Activated CD4-positive, alpha-beta T cell treated with anti-CD3 and anti-CD28 coated beads, Interleukin-2, amount 10 ng/mL, durations not matched to agents 24 days and 14 days (primary cell): ENCODE results near the gene SPTSSA. TPM values are rescaled to one million over a fixed set of nuclear protein-coding genes. Genes with fewer than 3 reads are reported as not detected.

Experiments used
- DNase-seq: peaks from one replicate; pipeline ENCODE4 v3.0.0; 2022
- H3K27ac Mint-ChIP-seq: one replicate; pipeline ENCODE4 v1.8.0; 2022; ENCODE audit warnings: mild to moderate bottlenecking, mixed read lengths
- H3K27me3 Mint-ChIP-seq: one replicate; pipeline ENCODE4 v1.8.0; 2022; ENCODE audit warnings: mixed read lengths
- H3K36me3 Mint-ChIP-seq: one replicate; pipeline ENCODE4 v1.8.0; 2022; ENCODE audit warnings: low read depth, mild to moderate bottlenecking, mixed read lengths
- H3K4me1 Mint-ChIP-seq: one replicate; pipeline ENCODE4 v1.8.0; 2021; ENCODE audit warnings: mixed read lengths
- H3K4me3 Mint-ChIP-seq: one replicate; pipeline ENCODE4 v1.8.0; 2022; ENCODE audit warnings: mild to moderate bottlenecking, moderate library complexity, mixed read lengths
- H3K9me3 Mint-ChIP-seq: one replicate; pipeline ENCODE4 v1.8.0; 2021; ENCODE audit warnings: mixed read lengths
- intact Hi-C: fragments of 100-400 bp; cut with micrococcal nuclease; formaldehyde crosslinking; loops from one replicate; pipeline ENCODE4 v1.15.1; 2023
- total RNA-seq: library from RNA; stranded (reverse); gene quantifications from 2 replicates; pipeline ENCODE4 v1.2.3, GENCODE V29; 2022

The SPTSSA gene
- total RNA-seq, 1 donor from 2014 or later: 21.2 TPM

GRCh38 chr14:34460841-34461240 lies 1.2 kb downstream of the SPTSSA start:
- Mint-ChIP-seq H3K9me3 (no peaks in the 10 kb centered on the region), H3K36me3 (peaks cover 13% of the 10 kb centered on the region), H3K27ac (peak overlapping the region; percentile 84), H3K27me3 (no peaks in the 10 kb centered on the region), H3K4me1 (peaks cover 19% of the 10 kb centered on the region), H3K4me3 (peak overlapping the region; percentile 92)
- no peak for DNase-seq
- intact Hi-C loops: loop anchor here (5.0 to 10.0 kb wide), 3 partner anchors 76 to 954 kb away; partner anchors contain the start of gene EAPP

DNA sequence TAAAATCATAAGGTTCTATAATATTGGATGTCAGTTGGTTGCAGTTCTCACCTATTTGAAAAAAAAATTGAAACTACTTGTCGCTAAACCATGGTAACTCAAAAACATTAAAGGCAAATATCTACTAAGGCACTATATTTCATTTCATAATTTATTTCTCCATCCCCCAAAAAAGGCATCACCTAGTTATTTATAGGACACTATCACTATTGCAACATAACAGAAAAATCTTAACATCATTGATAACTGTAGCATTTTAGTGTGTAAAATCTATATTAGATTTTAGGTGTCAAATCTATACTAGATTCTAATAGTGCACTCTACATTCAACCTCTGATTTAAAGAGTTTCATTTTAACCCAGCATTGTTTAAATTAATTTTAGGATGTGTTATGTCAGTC lies 1.7 kb downstream of the SPTSSA start:
- Mint-ChIP-seq H3K4me3 (peak overlapping the region; percentile 92), H3K4me1 (peaks cover 19% of the 10 kb centered on the region), H3K27ac (no peak overlapping the region), H3K36me3 (peaks cover 13% of the 10 kb centered on the region), H3K9me3 (no peaks in the 10 kb centered on the region), H3K27me3 (no peaks in the 10 kb centered on the region)
- intact Hi-C loops: loop anchor here (5.0 to 10.0 kb wide), 3 partner anchors 77 to 955 kb away; partner anchors contain the start of gene EAPP
- no peak for DNase-seq

GRCh38 chr14:34457186-34457585 lies 4.9 kb downstream of the SPTSSA start:
- intact Hi-C loops: no loop called here
- H3K9me3 Mint-ChIP-seq: no peaks in the 10 kb centered on the region
- no peak overlapping the region for H3K4me3 Mint-ChIP-seq
- peaks cover 17% of the 10 kb centered on the region for H3K4me1 Mint-ChIP-seq
- H3K36me3 Mint-ChIP-seq: peaks cover 20% of the 10 kb centered on the region
- H3K27me3 Mint-ChIP-seq: no peaks in the 10 kb centered on the region
- no peak for DNase-seq
- no peak overlapping the region for H3K27ac Mint-ChIP-seq

DNA sequence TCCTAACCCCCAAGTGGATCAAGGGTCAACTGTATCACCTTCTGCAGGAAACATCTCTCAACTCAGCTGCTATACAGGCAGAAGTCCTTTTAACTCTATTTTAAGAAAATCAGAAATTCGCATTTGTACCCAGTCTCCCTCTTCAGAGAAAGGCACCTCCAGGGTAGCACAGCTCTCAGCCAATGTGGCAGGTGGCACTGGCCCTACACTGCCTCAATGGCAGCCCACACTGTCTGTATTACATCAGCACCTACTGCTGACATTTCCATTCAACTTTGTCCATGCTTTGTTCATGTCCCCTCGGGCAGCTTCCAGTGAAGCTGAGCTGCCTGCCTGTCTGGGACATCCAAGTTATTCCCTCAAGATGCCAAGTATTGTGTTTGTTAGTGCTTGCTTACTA lies 8.8 kb downstream of the SPTSSA start:
- intact Hi-C loops: no loop called here
- Mint-ChIP-seq H3K9me3 (no peaks in the 10 kb centered on the region), H3K4me1 (peaks cover 3% of the 10 kb centered on the region), H3K36me3 (peaks cover 25% of the 10 kb centered on the region), H3K27me3 (no peaks in the 10 kb centered on the region), H3K27ac (no peak overlapping the region), H3K4me3 (no peak overlapping the region)
- no peak for DNase-seq

- DNase-seq: no peak
- no peaks in the 10 kb centered on the region for H3K9me3 Mint-ChIP-seq
- no peaks in the 10 kb centered on the region for H3K27me3 Mint-ChIP-seq
- H3K36me3 Mint-ChIP-seq: peaks cover 29% of the 10 kb centered on the region
- intact Hi-C loops: no loop called here
- peaks cover 3% of the 10 kb centered on the region for H3K4me1 Mint-ChIP-seq
- no peak overlapping the region for H3K27ac Mint-ChIP-seq
- no peak overlapping the region for H3K4me3 Mint-ChIP-seq
Measured at GRCh38 chr14:34452258-34452822, 9.7 kb downstream of the SPTSSA start.

DNA sequence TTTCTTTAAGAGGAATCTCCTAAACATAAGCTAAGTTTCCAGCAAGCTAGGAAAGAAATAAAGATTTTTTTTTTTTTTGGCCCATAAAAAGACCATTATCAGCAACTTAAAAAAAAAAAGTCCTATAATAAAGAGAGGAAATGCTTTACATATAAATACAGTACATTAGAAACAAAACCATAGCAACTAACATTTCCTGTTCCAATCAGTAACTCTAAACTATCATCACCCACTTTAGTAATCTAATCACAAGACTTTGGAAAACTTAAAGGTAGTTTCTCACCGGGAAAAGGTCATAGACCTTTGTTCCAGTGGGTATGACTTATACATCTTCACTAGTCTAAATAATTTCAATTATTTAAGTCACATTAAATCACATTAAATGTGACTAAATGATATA lies 11.1 kb downstream of the SPTSSA start:
- peaks cover 27% of the 10 kb centered on the region for H3K36me3 Mint-ChIP-seq
- no peak overlapping the region for H3K4me3 Mint-ChIP-seq
- intact Hi-C loops: no loop called here
- no peaks in the 10 kb centered on the region for H3K9me3 Mint-ChIP-seq
- H3K27ac Mint-ChIP-seq: no peak overlapping the region
- H3K4me1 Mint-ChIP-seq: peaks cover 3% of the 10 kb centered on the region
- no peak for DNase-seq
- no peaks in the 10 kb centered on the region for H3K27me3 Mint-ChIP-seq

DNA sequence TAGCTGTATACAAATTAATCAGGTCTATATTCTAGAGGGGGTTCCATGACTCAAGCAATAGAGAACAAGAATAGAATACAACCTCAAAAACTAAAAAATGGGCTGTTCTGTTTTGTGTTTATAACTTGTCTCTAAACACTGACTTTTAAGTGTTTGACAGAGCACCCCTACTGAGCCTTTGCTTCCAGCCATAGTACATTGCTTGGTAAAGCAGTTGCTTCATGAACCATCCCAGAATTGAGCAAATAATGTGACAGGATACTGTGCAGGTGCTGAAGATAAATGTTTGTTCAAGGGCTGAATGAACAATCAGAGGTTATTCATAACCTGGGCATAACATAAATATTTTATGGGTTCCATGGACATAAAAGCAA lies 11.5 kb downstream of the SPTSSA start:
- H3K36me3 Mint-ChIP-seq: peaks cover 25% of the 10 kb centered on the region
- H3K4me3 Mint-ChIP-seq: no peak overlapping the region
- no peak for DNase-seq
- H3K4me1 Mint-ChIP-seq: peaks cover 3% of the 10 kb centered on the region
- intact Hi-C loops: no loop called here
- no peaks in the 10 kb centered on the region for H3K9me3 Mint-ChIP-seq
- H3K27me3 Mint-ChIP-seq: no peaks in the 10 kb centered on the region
- H3K27ac Mint-ChIP-seq: no peak overlapping the region

DNA sequence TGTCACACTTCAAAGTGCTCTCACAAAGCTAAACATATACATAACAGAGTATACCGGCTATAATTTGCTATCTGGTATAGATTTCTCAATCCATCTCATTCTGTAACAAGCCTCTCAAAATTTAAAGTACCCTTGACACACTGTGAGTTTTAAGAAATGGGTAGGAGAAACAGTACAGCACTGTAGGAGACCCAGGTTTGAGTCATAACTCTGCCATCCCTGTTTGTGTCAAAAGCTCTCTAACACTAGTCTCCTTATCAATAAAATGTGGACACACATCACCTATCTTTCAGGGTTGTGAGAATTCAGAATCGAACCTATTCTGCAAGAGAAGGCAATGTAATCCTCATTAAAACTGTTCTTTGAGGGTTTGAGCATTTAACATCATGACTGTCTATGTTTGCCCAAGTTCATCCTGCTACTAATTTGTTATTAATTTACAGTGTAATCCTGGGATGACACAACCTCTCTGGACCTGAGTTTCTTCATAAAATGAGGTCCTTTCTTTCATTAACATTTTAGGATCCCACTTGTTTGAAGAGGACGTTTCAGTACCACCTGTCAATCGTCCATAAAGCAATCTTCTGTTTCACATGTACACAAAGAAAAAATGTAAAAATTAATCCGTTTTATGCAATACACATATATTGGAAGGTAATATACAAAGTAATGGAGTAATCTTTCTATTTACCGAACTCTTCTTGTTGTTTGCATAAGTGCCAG lies 12.1 kb downstream of the SPTSSA start:
- no peak for DNase-seq
- Mint-ChIP-seq H3K36me3 (peaks cover 25% of the 10 kb centered on the region), H3K27ac (no peak overlapping the region), H3K9me3 (no peaks in the 10 kb centered on the region), H3K4me1 (peaks cover 3% of the 10 kb centered on the region), H3K27me3 (no peaks in the 10 kb centered on the region), H3K4me3 (no peak overlapping the region)
- intact Hi-C loops: no loop called here

DNA sequence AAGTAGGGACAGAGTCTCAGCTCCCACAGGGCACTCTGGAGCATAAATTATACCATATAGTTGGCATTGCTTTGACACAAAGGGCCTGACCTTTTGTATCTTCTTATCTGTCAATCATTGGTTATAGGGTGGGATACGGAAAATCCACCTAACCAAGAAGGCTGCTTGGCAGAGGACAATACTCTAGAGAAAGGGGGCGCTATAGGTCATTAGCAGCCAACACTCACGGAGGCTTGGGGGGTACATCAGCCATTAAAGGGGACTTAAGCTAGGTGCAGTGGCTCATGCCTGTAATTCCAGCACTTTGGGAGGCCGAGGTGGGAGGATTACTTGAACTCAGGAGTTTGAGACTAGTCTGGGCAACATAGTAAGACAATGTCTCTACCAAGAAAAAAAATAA lies 22.9 kb downstream of the SPTSSA start:
- H3K4me1 Mint-ChIP-seq: peaks cover 6% of the 10 kb centered on the region
- no peaks in the 10 kb centered on the region for H3K9me3 Mint-ChIP-seq
- DNase-seq: no peak
- no peak overlapping the region for H3K4me3 Mint-ChIP-seq
- intact Hi-C loops: no loop called here
- H3K27me3 Mint-ChIP-seq: no peaks in the 10 kb centered on the region
- peaks cover 12% of the 10 kb centered on the region for H3K36me3 Mint-ChIP-seq
- H3K27ac Mint-ChIP-seq: no peak overlapping the region

- intact Hi-C loops: no loop called here
- Mint-ChIP-seq H3K4me3 (no peak overlapping the region), H3K9me3 (no peaks in the 10 kb centered on the region), H3K27ac (no peak overlapping the region), H3K27me3 (no peaks in the 10 kb centered on the region), H3K4me1 (peaks cover 6% of the 10 kb centered on the region), H3K36me3 (peaks cover 12% of the 10 kb centered on the region)
- no peak for DNase-seq
Measured at GRCh38 chr14:34438438-34438837, 23.6 kb downstream of the SPTSSA start.

- Mint-ChIP-seq H3K4me3 (no peak overlapping the region), H3K4me1 (peaks cover 6% of the 10 kb centered on the region)
Measured at GRCh38 chr14:34437729-34438080, 24.3 kb downstream of the SPTSSA start.

DNA sequence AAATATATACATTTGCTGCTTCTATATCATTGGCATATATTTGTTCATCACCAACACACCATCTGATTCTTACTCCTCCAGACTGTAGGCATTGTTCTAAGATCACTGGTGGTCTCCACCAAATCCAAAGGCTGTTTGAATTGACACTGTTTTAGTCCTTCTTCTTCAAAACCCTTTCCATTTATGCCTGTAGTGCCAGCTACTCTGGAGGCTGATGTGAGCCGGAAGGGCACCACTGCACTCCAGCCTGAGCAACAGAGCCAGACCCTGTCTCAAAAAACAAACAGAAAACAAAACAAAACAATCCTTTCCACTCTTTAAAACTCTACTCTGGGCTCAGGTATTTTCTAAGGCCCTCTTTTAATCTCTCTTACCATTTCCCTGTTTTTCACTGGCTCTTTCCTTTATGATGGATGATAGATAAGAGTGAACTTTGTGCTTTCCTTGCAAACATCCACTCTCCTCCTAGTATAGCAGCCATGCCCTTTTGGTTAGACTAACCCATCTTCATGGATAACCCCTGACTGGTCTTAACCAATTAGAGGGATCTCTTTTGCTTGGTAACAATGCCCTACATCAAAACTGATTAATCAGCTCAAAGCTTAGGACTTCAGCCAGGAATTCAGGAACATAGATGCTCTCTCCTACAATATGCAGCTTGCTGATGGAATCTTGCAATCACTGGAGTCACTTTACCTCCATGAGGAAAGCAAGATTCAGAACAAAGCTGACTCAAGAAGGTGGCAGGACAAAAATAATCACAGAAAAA lies 24.9 kb downstream of the SPTSSA start:
- Mint-ChIP-seq H3K9me3 (no peaks in the 10 kb centered on the region), H3K27me3 (no peaks in the 10 kb centered on the region), H3K27ac (no peak overlapping the region), H3K36me3 (peaks cover 9% of the 10 kb centered on the region), H3K4me3 (no peak overlapping the region), H3K4me1 (peaks cover 6% of the 10 kb centered on the region)
- no peak for DNase-seq
- intact Hi-C loops: no loop called here

More at GRCh38 chr14:34437729-34438080, 24.3 kb downstream of the SPTSSA start:
- no peaks in the 10 kb centered on the region for H3K27me3 Mint-ChIP-seq
- no peaks in the 10 kb centered on the region for H3K9me3 Mint-ChIP-seq
- H3K36me3 Mint-ChIP-seq: peaks cover 14% of the 10 kb centered on the region
- no peak for DNase-seq
- intact Hi-C loops: no loop called here
- H3K27ac Mint-ChIP-seq: no peak overlapping the region

GRCh38 chr14:34436118-34436905 lies 25.7 kb downstream of the SPTSSA start:
- Mint-ChIP-seq H3K36me3 (peaks cover 7% of the 10 kb centered on the region), H3K27me3 (no peaks in the 10 kb centered on the region)
- intact Hi-C loops: no loop called here

GRCh38 chr14:34433957-34434356 lies 28.1 kb downstream of the SPTSSA start:
- H3K4me3 Mint-ChIP-seq: no peak overlapping the region

More at GRCh38 chr14:34436118-34436905, 25.7 kb downstream of the SPTSSA start:
- peaks cover 2% of the 10 kb centered on the region for H3K4me1 Mint-ChIP-seq
- H3K9me3 Mint-ChIP-seq: no peaks in the 10 kb centered on the region
- DNase-seq: no peak
- no peak overlapping the region for H3K27ac Mint-ChIP-seq
- no peak overlapping the region for H3K4me3 Mint-ChIP-seq

More at GRCh38 chr14:34433957-34434356, 28.1 kb downstream of the SPTSSA start:
- Mint-ChIP-seq H3K4me1 (no peaks in the 10 kb centered on the region), H3K27ac (no peak overlapping the region), H3K27me3 (no peaks in the 10 kb centered on the region), H3K9me3 (no peaks in the 10 kb centered on the region), H3K36me3 (peaks cover 6% of the 10 kb centered on the region)
- intact Hi-C loops: no loop called here
- no peak for DNase-seq
